ENCODE data around the gene SREBF1. TPM values are rescaled to one million over a fixed set of nuclear protein-coding genes. Genes with fewer than 3 reads are reported as not detected.
"Not testable (repeated sequence)": the region's sequence is repeated elsewhere in the genome, so short reads cannot be mapped to it uniquely, and the experiment has no call there.

The SREBF1 gene
- total RNA-seq, 1 experiment from 2014 or later, result 298 TPM

DNA sequence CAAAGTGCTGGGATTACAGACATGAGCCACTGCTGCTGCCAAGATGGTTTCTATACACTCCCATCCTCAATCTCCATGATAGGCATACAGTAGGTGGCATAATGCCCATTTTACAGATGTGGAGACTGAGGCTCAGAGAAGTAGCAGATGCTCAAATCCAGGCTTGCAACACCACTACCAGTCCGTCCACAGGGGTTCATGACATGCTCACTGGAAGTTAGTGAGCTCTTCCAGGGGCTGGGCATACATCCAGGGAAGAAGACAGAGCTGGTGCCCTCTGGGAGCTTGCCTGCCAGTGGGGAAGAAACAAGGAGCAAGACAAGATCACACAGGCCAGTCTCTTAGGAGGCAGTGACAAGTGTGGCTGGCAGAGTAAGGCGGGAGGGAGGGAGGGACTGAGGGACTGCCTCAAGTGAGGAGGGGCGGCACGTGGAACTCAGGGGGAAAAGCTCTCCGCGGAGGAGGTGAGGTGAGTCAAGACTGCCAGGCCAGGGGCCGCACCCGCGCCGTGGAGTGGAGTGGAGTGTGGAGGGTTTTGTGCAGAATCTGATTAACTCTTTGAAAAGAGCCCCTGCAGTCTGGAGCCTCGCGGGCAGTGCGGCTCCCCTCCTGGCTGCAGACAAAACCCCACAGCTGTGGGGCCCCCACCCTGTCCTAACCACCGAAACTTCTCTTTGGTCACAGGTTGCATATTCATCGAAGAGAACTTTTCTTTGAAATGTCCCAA lies 27.9 kb downstream of the SREBF1 start:
- Histone ChIP-seq H3K27ac (ENCODE audit: low read depth, low read length) (peak overlapping the region; percentile 18; the same call in 1 of the 2 replicates), H3K9me2 (ENCODE audit: insufficient read depth) (no peaks in the 10 kb centered on the region), H3K9me3 (ENCODE audit: control insufficient read depth in 1 of 2, insufficient read depth in 1 of 2, low read depth in 1 of 2, low read length in 2 of 2) (no peaks in the 10 kb centered on the region), H3K4me1 (ENCODE audit: control insufficient read depth in 1 of 2, insufficient read depth in 2 of 2, low read length in 2 of 2) (peaks cover 8 to 34% of the 10 kb centered on the region in 2 experiments; a peak in 3 of 4 replicates), H3K4me3 (replicated peaks in 1 of 2; ENCODE audit: low read depth in 1 of 2, low read length in 2 of 2) (no peak overlapping the region), H3K4me2 (ENCODE audit: low read length) (no peak overlapping the region), H3K9ac (ENCODE audit: low read length) (no peak overlapping the region), H3K36me3 (ENCODE audit: control insufficient read depth in 1 of 2, insufficient read depth in 2 of 2, low read length in 2 of 2) (peaks cover 0 to 34% of the 10 kb centered on the region in 2 experiments), H3K27me3 (ENCODE audit: insufficient read depth, low read length) (no peaks in the 10 kb centered on the region), H3K79me2 (ENCODE audit: insufficient read depth, low read length) (peaks cover 6% of the 10 kb centered on the region; the same call in 1 of the 2 replicates), H2AFZ (ENCODE audit: low read depth, low read length, poor library complexity, severe bottlenecking) (no peak overlapping the region), H4K20me1 (ENCODE audit: insufficient read depth) (no peaks in the 10 kb centered on the region)
- no peak for DNase-seq (ENCODE audit: low read depth, low spot score)
- CTCF ChIA-PET, result interaction anchor here (1.1 kb wide), 1 partner anchor 110 kb away, joined by 4 read pairs; no protein-coding TSS in a partner anchor
- POLR2A ChIA-PET, result interaction anchor here (0.7 to 2.1 kb wide), 2 partner anchors 24 to 27 kb away, joined by 4 to 6 read pairs; partner anchors contain the start of gene SREBF1
- TF ChIP-seq RAD21 (IDR thresholded peaks at IDR 0.05; ENCODE audit: low read depth) (no peak), CBX3 (IDR thresholded peaks at IDR 0.05; ENCODE audit: low read depth) (no peak), ZFX (IDR thresholded peaks at IDR 0.05) (no peak), POLR2AphosphoS5 (IDR thresholded peaks at IDR 0.05; ENCODE audit: low read depth, low read length) (no peak; the same call in 1 of the 2 replicates), EGR1 (IDR thresholded peaks at IDR 0.05; ENCODE audit: low read depth) (no peak), SIN3A (IDR thresholded peaks at IDR 0.05; ENCODE audit: low read depth) (no peak), MAX (IDR thresholded peaks at IDR 0.05) (no peak), SP1 (IDR thresholded peaks at IDR 0.05; ENCODE audit: low read depth) (no peak)
- no TSS peak for BruUV-seq (replicated peaks)
- ATAC-seq, result no peak
- RAD21 ChIA-PET (ENCODE audit: low non-redundant PET in 1 of 2, low total read pairs in 2 of 2, uncharacterized antibody in 2 of 2, unreplicated experiment in 2 of 2), result interaction anchor here in 1 of 2 experiments (0.6 kb wide), 1 partner anchor 35 kb away, joined by 4 read pairs; no protein-coding TSS in a partner anchor
- intact Hi-C loops (cut with micrococcal nuclease), result no loop called here

DNA sequence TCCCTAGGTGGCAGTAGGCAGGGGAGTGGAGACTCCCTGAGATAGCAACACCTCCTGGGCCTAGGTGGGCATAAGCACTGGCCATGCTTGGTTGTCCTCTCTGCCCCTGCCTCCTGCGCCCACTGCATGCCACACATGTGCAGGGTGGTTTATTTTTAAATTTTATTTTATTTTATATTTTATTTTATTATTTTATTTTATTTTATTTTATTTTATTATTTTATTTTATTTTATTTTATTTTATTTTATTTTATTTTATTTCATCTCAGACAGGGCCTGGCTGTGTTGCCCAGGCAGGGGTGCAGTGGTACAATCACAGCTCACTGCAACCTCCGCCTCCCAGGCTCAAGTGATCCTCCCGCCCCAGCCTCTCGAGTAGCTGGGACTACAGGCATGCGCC lies 28.6 kb downstream of the SREBF1 start:
- Histone ChIP-seq H3K27ac (ENCODE audit: low read depth, low read length) (peak overlapping the region; percentile 3; the same call in 1 of the 2 replicates), H3K36me3 (ENCODE audit: control insufficient read depth in 1 of 2, insufficient read depth in 2 of 2, low read length in 2 of 2) (peaks cover 1 to 29% of the 10 kb centered on the region in 2 experiments), H3K4me1 (ENCODE audit: control insufficient read depth in 1 of 2, insufficient read depth in 2 of 2, low read length in 2 of 2) (peaks cover 8 to 34% of the 10 kb centered on the region in 2 experiments; a peak in 3 of 4 replicates)
- ChIA-PET RAD21 (ENCODE audit: low non-redundant PET in 1 of 2, low total read pairs in 2 of 2, uncharacterized antibody in 2 of 2, unreplicated experiment in 2 of 2) (interaction anchor here in 1 of 2 experiments (0.6 kb wide), 1 partner anchor 34 kb away, joined by 4 read pairs; no protein-coding TSS in a partner anchor), POLR2A (interaction anchor here (0.7 to 2.1 kb wide), 2 partner anchors 23 to 28 kb away, joined by 4 to 6 read pairs; partner anchors contain the start of gene SREBF1), CTCF (interaction anchor here (1.1 kb wide), 1 partner anchor 13 kb away, joined by 3 read pairs; no protein-coding TSS in a partner anchor)
- H4K20me1 ChIP-seq (ENCODE audit: insufficient read depth); H3K27me3 ChIP-seq (ENCODE audit: insufficient read depth, low read length); H3K9me3 ChIP-seq (ENCODE audit: control insufficient read depth in 1 of 2, insufficient read depth in 1 of 2, low read depth in 1 of 2, low read length in 2 of 2); H3K79me2 ChIP-seq (ENCODE audit: insufficient read depth, low read length); H3K9me2 ChIP-seq (ENCODE audit: insufficient read depth); H2AFZ ChIP-seq (ENCODE audit: low read depth, low read length, poor library complexity, severe bottlenecking); H3K4me2 ChIP-seq (ENCODE audit: low read length); H3K4me3 ChIP-seq (replicated peaks in 1 of 2; ENCODE audit: low read depth in 1 of 2, low read length in 2 of 2); intact Hi-C loops (cut with micrococcal nuclease); ATAC-seq; BruUV-seq (replicated peaks); DNase-seq (ENCODE audit: low read depth, low spot score); H3K9ac ChIP-seq (ENCODE audit: low read length): not testable (repeated sequence)

All from HCT116 (cell line).